HG03378 (cell line): Measurements from ENCODE around the gene TBC1D24.

Source experiments
- ATAC-seq: cut with Tn5 transposase; IDR thresholded peaks from one replicate; pipeline ENCODE4 v1.9.1; 2021; ENCODE audit warnings: mild to moderate bottlenecking, moderate library complexity; ENCODE audit not compliant: unreplicated experiment

TBC1D24 gene

GRCh38 chr16:2514333-2515179 is 39.6 kb downstream of the TBC1D24 start:
- no peak for ATAC-seq

DNA sequence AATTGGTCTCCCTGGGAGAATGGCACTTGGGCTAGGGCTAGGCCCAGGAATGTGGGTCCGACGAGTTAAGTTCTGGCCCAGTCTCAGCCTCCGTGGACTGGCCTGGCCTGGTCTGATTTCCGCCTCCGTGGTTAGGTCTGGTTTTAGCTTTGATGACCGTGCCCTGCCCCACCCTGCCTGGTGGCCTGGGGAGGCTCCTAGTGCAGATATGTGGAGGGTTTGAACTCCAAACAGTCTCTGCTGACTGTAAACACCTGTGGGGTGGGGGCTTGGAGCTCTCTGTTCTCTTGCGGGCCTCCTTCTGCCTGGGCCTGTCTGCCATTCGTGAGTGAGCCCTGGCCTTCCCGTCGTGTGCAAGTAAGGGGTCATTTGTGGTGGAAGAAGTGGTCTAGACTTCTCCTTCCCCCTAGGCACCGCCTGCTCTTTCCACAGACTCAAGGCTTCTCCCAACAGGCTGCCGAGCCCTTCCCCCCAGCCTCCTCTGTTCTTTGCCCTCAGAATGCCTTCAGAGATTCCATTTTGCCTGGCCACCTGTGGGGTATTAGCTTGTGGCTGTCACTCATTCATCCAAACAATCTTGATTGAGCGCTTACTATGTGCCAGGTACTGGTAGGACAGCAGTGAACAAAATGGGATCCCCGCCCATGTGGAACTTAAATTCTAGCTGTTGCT is 40.4 kb downstream of the TBC1D24 start:
- ATAC-seq, result no peak

DNA sequence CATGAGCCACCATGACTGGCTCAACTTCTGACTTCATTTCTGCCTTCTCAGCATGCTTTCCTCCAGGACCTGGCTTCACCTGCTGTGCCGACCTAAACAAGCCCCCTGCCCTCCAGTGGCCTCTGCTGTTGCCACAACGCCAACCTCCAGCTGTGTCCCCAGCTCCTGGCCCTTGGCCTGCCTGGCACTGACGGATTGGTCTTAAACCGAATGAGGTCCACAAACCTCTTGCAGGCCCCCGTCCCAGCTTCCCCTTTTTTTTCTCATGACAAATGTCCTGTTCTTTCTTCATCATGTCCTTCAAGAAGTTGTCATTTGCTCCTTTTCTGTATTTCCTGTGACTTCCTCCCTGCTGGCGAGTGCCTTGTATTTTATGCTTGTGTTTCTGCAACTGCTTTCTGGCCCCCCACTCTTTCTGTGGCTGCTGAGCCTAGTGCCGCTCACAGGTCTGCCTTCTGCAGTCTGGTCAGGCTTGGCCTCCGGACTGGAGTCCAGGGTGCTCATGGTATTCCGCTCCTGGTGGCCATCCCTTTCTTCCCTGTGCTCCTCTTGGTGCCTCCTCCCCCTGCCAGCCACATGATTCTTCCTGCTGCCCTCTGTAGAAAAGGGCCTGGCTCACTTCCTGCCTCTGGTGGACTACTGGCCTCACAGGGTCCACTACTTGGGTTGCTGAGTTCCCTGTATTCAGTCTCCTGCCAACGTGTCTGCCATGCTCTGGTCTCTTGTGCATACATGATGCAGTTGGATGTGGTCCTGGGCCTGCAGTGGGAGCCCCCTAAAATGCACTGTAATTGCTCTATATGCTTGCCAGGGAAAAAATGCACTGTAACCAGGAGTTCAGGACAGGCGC is 41.7 kb downstream of the TBC1D24 start:
- ATAC-seq, result no peak

GRCh38 chr16:2517954-2518605 is 43.2 kb downstream of the TBC1D24 start:
- ATAC-seq, result no peak

DNA sequence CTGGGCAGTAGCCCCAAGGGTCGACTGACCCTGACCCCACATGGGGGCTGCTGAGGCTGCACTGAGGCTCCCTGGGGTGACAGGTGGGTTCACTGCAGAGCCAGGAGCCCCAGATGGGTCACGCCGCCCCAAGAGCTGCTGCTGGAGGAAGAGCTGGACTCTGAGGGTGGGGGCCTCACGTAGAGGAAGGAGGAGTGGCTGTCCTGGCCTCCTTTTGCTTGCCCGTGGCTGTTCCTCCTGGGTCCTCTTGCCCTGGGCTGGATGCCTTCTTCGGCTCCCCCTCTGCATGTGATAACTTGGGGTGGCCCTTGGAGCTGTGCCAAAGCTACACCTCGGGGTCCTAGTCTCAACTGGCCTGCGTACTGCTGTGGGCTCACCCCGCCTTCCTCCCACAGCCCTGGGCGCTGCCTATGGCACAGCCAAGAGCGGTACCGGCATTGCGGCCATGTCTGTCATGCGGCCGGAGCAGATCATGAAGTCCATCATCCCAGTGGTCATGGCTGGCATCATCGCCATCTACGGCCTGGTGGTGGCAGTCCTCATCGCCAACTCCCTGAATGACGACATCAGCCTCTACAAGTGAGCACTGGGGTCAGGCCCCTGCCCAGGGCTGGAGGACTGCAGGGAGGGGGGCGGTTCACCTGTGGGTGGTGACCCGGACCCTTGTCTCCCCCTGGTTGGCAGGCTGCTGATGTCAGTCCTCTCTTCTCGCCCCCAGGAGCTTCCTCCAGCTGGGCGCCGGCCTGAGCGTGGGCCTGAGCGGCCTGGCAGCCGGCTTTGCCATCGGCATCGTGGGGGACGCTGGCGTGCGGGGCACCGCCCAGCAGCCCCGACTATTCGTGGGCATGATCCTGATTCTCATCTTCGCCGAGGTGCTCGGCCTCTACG is 44.1 kb downstream of the TBC1D24 start:
- ATAC-seq, result no peak

GRCh38 chr16:2519711-2520080 is 44.8 kb downstream of the TBC1D24 start:
- no peak for ATAC-seq

- ATAC-seq, result no peak
These were observed 45.3 kb downstream of the TBC1D24 start, which contains the start of gene AMDHD2 for GRCh38 chr16:2520097-2520783. Gene AMDHD2, plus strand, starts transcription at chr16:2520371. Its CDS starts 88 bp downstream, at chr16:2520459.

DNA sequence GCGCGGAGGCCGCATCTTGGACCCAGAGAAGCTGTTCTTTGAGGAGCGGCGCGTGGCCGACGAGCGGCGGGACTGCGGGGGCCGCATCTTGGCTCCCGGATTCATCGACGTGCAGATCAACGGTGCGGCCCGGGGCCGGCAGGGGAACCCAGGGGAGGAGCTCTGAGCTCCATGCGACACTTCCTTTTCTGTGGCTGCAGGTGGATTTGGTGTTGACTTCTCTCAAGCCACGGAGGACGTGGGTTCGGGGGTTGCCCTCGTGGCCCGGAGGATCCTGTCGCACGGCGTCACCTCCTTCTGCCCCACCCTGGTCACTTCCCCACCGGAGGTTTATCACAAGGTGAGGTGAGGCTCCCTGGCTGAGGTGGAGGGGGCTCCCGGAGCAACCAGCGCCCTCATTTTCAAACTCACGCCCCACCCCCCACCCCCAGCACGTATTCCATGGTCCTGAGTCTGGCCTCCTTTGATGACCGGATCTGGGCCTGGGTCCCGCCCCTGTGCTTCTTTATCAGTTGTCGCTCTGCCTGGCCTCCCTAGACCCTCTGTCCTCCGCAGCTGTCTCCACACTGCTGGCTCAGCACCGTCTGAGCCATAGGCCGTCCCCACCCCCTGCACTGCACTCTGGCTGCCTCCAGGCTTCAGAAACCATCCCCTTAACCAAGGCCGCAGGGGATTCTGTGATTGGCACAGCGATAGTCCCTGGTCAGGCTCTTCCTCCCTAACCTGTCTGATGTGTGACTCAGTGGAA is 46.0 kb downstream of the TBC1D24 start:
- no peak for ATAC-seq

GRCh38 chr16:2523801-2524231 is 48.9 kb downstream of the TBC1D24 start:
- ATAC-seq, result no peak

DNA sequence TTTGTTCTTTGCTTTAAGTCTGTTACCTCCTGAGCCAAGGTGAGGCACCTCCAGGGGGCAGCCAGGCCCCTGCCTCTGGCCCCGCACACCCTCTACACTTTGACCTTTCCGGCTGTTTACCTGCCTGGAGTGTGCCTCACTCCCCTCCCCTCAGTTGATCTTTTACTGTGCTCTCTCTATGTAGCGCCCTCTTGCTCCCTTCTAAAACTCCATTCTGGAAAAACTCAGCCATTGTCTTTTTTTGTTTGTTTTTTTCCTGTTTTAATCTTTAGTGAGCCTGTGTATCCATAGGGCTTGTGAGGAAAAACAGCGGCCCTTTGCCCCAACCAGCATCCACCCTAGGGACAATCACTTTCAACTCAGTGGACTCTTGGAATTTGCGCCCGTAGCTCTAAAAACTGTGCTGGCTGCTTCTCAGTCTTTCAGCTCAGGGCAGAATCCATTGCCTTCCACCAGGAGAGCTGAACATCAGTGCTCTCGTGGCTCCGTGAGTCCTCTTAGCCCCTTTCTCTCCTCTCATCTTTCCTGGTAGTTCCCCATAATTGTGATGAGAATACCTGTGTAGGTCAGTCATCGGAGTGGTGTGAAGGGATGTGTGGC is 49.5 kb downstream of the TBC1D24 start:
- ATAC-seq, result no peak

- no peak for ATAC-seq
These were observed 51.2 kb downstream of the TBC1D24 start for GRCh38 chr16:2526135-2526534.

DNA sequence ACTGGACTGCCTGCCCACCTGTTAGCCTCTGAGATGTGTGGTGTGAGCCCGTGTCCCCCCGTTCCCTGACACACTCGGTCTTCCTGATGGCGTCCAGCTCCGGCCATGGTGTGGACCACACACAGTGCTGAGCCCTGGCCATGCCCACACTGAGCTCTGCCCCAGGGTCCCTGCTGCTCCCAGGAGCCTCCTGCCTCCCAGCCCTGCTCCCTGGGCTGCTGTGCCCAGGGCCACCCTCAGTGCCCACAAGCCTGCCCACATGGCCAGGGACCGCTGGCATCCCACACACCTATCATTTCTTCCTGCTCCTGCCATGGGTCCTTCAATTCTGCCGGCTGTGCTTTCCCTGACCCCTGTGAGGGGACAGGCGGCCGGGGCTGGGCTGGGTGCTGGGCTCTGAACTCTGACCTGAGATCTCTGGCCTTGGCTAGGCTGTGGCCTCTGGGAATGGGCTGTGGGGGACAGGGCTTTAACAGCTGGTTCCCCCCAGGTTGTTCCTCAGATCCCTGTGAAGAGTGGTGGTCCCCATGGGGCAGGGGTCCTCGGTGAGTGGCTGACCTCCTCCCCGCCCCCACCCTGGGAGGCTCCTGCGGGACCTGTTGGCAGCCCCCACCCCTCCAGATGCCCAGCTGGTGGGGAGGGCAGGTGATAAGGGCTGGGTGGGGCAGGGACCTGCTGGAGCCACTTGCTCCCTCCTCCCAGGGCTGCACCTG is 52.3 kb downstream of the TBC1D24 start:
- ATAC-seq, result no peak

DNA sequence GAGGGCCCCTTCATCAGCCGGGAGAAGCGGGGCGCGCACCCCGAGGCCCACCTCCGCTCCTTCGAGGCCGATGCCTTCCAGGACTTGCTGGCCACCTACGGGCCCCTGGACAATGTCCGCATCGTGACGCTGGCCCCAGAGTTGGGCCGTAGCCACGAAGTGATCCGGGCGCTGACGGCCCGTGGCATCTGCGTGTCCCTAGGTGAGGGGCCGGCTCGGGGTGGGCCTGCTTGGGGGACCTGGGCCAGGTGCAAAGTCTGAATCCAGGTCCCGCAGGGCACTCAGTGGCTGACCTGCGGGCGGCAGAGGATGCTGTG is 52.8 kb downstream of the TBC1D24 start:
- no peak for ATAC-seq

DNA sequence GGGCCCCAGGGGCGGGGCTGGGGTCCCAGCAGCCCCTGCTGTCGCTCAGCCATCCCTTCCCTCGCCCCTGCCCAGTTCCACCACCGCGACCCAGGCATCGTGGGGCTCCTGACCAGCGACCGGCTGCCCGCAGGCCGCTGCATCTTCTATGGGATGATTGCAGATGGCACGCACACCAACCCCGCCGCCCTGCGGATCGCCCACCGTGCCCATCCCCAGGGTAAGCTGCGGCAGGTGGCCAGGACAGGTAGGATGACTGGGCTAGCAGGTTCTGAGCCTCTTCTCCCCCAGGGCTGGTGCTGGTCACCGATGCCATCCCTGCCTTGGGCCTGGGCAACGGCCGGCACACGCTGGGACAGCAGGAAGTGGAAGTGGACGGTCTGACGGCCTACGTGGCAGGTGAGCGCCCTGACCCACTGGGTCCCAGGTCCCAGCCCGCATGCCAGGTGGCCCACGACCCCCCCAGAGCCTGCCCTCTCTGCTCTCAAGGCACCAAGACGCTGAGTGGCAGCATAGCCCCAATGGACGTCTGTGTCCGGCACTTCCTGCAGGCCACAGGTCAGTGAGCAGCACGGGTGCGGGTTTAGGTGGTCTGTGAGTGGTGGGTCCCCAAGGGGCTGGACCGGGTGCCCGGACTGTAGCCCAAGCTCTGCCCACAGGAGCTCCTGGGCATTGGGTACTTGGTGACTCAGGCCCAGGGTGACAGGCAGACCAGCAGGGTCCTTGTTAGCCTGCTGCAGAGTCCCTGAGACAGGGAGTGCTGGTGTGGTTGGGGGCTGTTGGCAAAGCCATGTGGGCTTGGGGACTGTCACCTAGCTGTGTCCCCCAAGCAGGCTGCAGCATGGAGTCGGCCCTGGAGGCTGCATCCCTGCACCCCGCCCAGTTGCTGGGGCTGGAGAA is 53.5 kb downstream of the TBC1D24 start:
- ATAC-seq, result no peak

GRCh38 chr16:2529061-2529931 is 54.4 kb downstream of the TBC1D24 start:
- no peak for ATAC-seq
